ENCODE results near the gene DPT. TPM values are rescaled to one million over a fixed set of nuclear protein-coding genes. Genes with fewer than 3 reads are reported as not detected.
A peak's percentile ranks its signal among the peaks of the same experiment; 100 is the strongest.

DPT gene
- polyA plus RNA-seq, 1 donor from 2014 or later, result not detected

GRCh38 chr1:168714012-168714411 lies 15.0 kb downstream of the DPT start (continued):
- TF ChIP-seq SMC3 (conservative IDR thresholded peaks at IDR 0.05; ENCODE audit: poor library complexity), result no peak
- TF ChIP-seq TAF1 (IDR thresholded peaks at IDR 0.05; ENCODE audit: low read depth), result no peak
- no peak for TF ChIP-seq EP300 (conservative IDR thresholded peaks at IDR 0.05; ENCODE audit: poor library complexity, severe bottlenecking)

GRCh38 chr1:168709405-168710363 lies 19.3 kb downstream of the DPT start:
- Histone ChIP-seq H3K4me2 (ENCODE audit: low read length) (no peak overlapping the region), H3K36me3 (ENCODE audit: insufficient read depth, low read length) (no peaks in the 10 kb centered on the region), H3K79me2 (replicated peaks; ENCODE audit: insufficient read depth, low read length) (no peaks in the 10 kb centered on the region), H2AFZ (ENCODE audit: low read depth, low read length) (no peak overlapping the region), H3K9me2 (ENCODE audit: insufficient read depth, low read length) (no peaks in the 10 kb centered on the region), H3K4me3 (ENCODE audit: low read length) (peak overlapping the region; percentile 5), H4K20me1 (ENCODE audit: insufficient read depth) (no peaks in the 10 kb centered on the region), H3K27me3 (ENCODE audit: insufficient read depth, low read depth, low read length) (no peaks in the 10 kb centered on the region), H3K9ac (ENCODE audit: low read length) (no peak overlapping the region), H3F3A (ENCODE audit: insufficient read depth, low read length, poor library complexity, severe bottlenecking) (no peaks in the 10 kb centered on the region), H3K27ac (ENCODE audit: low read length) (peak overlapping the region; percentile 27), H3K9me3 (ENCODE audit: low read length) (no peaks in the 10 kb centered on the region)
- no peak for TF ChIP-seq TAF1 (IDR thresholded peaks at IDR 0.05; ENCODE audit: low read depth)
- TF ChIP-seq CTCF (IDR thresholded peaks at IDR 0.05; ENCODE audit: poor library complexity, severe bottlenecking), result peak; percentile 11
- TF ChIP-seq RAD21 (conservative IDR thresholded peaks at IDR 0.05), result peak; percentile 14
- TF ChIP-seq REST (IDR thresholded peaks at IDR 0.05; ENCODE audit: borderline replicate concordance), result peak; percentile 94
- no peak for TF ChIP-seq EZH2 (IDR thresholded peaks at IDR 0.05; ENCODE audit: borderline replicate concordance, insufficient read depth, low read length, poor library complexity, severe bottlenecking)
- peak; percentile 22 for TF ChIP-seq SMC3 (conservative IDR thresholded peaks at IDR 0.05; ENCODE audit: poor library complexity)
- peak; percentile 94 for TF ChIP-seq EP300 (conservative IDR thresholded peaks at IDR 0.05; ENCODE audit: poor library complexity, severe bottlenecking)
- TF ChIP-seq POLR2AphosphoS5 (IDR thresholded peaks at IDR 0.05), result peak; percentile 93

- Histone ChIP-seq H3K4me3 (ENCODE audit: low read length) (peak overlapping the region; percentile 5), H3K9me2 (ENCODE audit: insufficient read depth, low read length) (no peaks in the 10 kb centered on the region), H3K27ac (ENCODE audit: low read length) (peak overlapping the region; percentile 27), H3K9me3 (ENCODE audit: low read length) (no peaks in the 10 kb centered on the region), H3K9ac (ENCODE audit: low read length) (no peak overlapping the region), H3K36me3 (ENCODE audit: insufficient read depth, low read length) (no peaks in the 10 kb centered on the region), H2AFZ (ENCODE audit: low read depth, low read length) (no peak overlapping the region), H3K27me3 (ENCODE audit: insufficient read depth, low read depth, low read length) (no peaks in the 10 kb centered on the region), H3K4me2 (ENCODE audit: low read length) (no peak overlapping the region), H4K20me1 (ENCODE audit: insufficient read depth) (no peaks in the 10 kb centered on the region), H3K79me2 (replicated peaks; ENCODE audit: insufficient read depth, low read length) (no peaks in the 10 kb centered on the region), H3F3A (ENCODE audit: insufficient read depth, low read length, poor library complexity, severe bottlenecking) (no peaks in the 10 kb centered on the region)
- TF ChIP-seq RAD21 (conservative IDR thresholded peaks at IDR 0.05) (no peak), REST (IDR thresholded peaks at IDR 0.05; ENCODE audit: borderline replicate concordance) (no peak), SMC3 (conservative IDR thresholded peaks at IDR 0.05; ENCODE audit: poor library complexity) (no peak), POLR2AphosphoS5 (IDR thresholded peaks at IDR 0.05) (no peak), EZH2 (IDR thresholded peaks at IDR 0.05; ENCODE audit: borderline replicate concordance, insufficient read depth, low read length, poor library complexity, severe bottlenecking) (no peak), EP300 (conservative IDR thresholded peaks at IDR 0.05; ENCODE audit: poor library complexity, severe bottlenecking) (no peak)
Measured at GRCh38 chr1:168708698-168709404, 20.2 kb downstream of the DPT start.

Measured in neural cell (in vitro differentiated cells).